Stomach (tissue), 4 donors: Measurements from ENCODE around the gene KIAA0232.

ENCODE experiments used
- CTCF ChIP-seq, 7 experiments: fragments of 450-650 bp in 4 of 7; fragments of 200-600 bp in 3 of 7; sonication (generic) in 3 of 7; IDR thresholded peaks; one replicate each; pipeline ENCODE4 v1.5.1; 2016 to 2019; ENCODE audit warnings: antibody characterized with exemption in 7 of 7, control low read depth in 2 of 7, mild to moderate bottlenecking in 1 of 7
- POLR2A ChIP-seq, 4 donors: fragments of 450-650 bp; IDR thresholded peaks; one replicate each; pipeline ENCODE4 v1.6.1; 2016; ENCODE audit warnings: antibody characterized with exemption in 4 of 4, control low read depth in 2 of 4, mild to moderate bottlenecking in 1 of 4, moderate library complexity in 1 of 4

- TF ChIP-seq POLR2A (IDR thresholded peaks at IDR 0.05) (no peak), CTCF (IDR thresholded peaks at IDR 0.05) (no peak)
Measured at GRCh38 chr4:6811165-6811564, 28.6 kb downstream of the KIAA0232 start.
